HG03159 (cell line): ENCODE measurements around the gene KIF11.
A peak's percentile ranks its signal among the peaks of the same experiment; 100 is the strongest.
"Not testable (repeated sequence)": the region's sequence is repeated elsewhere in the genome, so short reads cannot be mapped to it uniquely, and the experiment has no call there.

Source experiments
- ATAC-seq: cut with Tn5 transposase; IDR thresholded peaks from one replicate; pipeline ENCODE4 v1.9.1; 2021; ENCODE audit warnings: mild to moderate bottlenecking, moderate library complexity; ENCODE audit not compliant: unreplicated experiment

KIF11 gene

DNA sequence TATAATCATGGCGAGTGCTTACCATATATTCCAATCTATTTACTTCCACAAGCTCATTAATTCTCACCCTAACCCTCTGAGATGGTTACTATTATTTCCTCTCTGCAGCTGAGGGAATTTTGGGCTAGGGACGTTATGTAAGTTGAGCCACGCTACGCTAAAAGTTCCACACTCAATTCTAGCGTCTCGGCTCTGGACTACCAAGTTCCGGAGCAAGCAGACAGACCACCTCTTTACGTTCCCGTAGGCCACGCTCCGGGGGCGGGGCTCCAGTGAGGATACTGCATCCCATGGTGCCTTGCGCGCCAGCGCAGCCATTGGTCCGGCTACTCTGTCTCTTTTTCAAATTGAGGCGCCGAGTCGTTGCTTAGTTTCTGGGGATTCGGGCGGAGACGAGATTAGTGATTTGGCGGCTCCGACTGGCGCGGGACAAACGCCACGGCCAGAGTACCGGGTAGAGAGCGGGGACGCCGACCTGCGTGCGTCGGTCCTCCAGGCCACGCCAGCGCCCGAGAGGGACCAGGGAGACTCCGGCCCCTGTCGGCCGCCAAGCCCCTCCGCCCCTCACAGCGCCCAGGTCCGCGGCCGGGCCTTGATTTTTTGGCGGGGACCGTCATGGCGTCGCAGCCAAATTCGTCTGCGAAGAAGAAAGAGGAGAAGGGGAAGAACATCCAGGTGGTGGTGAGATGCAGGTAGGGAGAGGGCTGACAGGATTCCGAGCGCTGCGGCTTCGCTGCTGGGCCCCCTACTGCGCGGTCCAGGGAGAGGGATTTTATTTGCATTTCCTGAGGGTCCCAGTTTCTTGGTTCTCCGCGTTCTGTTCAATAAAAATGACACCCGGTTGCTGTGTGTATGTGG lies at the start of gene KIF11:
TSS of gene KIF11 (plus strand) at position 370 of the 858 bp plus-strand sequence. CDS start at position 616, 246 bp downstream.
- peak; percentile 67 for ATAC-seq

DNA sequence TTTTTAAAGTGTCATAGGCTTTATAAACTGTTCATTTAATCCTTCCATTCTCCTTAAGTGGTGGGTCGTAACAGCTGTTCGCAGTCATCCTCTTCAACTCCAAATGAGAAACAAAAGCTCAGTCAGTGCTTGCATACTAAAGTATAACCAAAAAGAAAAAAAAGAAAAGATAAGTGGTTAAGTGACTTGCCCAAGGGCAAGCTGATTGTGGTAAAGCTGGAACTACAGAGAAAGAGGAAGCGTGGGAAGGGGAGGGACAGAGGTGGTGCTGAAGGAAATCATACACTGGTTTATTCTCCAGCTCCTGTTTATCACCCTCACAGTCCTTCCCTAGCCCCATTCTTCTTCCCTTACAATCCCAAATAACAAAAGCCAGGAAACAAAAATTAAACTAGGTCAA lies 48.6 kb upstream of the KIF11 start:
- ATAC-seq, result no peak

DNA sequence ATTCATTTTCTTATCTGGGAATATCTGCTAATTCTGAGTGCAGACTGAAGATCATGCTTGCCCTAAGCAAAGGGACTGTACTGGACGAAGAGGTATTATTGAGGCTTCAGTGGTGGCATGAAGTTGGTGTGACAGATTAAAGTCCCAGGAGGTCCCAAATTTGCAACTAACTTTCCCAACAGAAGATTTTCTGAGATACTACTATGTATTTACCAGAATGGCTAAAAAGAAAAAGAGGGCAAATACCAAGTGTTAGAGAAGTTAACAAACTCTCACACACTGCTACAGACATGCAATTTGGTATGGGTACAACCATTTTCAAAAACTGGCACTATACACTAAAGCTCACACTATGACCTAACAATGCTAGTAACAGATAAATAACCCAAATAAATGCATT lies 47.4 kb upstream of the KIF11 start:
- no peak for ATAC-seq

DNA sequence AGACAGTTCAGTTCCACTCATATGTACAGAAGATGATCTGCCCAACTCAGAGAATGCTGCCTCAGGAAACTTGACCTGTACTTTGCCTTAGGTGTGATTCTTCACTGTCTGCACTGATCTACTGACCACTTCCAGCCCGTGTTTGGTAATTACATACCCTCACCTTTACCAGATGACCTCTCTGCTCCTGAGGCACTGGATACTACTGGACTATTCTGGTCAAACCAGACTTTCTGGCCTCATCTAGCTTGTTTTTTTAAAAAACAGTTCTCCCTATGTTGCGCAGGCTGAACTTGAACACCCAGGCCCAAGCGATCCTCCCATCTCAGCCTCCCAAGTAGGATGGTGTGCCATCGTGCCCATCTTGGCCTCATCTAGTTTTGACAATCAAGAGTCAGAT lies 45.3 kb upstream of the KIF11 start:
- no peak for ATAC-seq

DNA sequence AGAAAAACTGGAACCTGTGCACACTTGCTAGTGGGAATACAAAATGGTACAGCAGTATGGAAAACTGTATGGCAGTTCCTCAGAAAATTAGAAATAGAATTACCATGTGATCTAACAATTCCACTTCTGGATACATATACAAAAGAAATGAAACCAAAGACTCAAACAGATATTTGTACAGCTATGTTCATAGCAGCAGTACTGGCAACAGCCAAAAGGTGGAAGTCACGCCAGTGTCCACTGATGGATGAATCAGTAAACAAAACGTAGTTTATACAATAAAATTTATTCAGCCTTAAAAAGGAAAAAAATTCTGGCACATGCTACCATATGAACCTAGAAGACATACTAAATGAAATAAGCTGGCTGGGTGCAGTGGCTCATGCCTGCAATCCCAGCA lies 42.0 kb upstream of the KIF11 start:
- ATAC-seq, result no peak

DNA sequence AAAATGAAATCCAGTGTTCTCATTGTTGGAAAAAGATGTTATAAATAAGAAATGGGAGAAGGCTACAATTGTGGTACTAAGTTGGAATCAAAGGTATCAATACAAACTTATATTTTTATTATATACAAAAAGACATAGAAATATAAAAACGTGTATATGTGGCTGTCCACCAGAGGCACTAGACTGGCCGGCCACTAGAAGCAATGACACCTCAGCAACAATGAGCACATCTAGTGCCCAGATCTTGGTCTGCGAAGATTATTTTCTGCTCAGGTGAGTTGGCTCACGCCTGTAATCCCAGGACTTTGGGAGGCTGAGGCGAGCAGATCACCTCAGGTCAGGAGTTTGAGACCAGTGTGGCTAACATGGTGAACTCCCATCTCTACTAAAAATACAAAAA lies 40.6 kb upstream of the KIF11 start:
- ATAC-seq, result no peak

DNA sequence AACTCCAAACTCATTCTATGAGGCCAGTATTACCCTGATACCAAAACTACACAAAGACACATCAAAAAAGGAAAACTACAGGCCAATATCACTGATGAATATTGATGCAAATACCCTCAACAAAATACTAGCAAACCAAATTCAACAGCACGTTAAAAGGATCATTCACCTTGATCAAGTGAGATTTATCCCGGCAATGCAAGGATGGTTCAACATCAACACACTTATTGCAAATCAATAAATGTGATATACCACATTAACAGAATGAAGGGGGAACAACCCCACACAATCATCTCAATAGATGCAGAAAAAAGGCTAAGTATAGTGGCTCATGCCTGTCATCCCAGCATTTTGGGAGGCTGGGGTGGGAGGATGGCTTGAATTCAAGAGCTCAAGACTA lies 39.0 kb upstream of the KIF11 start:
- no peak for ATAC-seq

DNA sequence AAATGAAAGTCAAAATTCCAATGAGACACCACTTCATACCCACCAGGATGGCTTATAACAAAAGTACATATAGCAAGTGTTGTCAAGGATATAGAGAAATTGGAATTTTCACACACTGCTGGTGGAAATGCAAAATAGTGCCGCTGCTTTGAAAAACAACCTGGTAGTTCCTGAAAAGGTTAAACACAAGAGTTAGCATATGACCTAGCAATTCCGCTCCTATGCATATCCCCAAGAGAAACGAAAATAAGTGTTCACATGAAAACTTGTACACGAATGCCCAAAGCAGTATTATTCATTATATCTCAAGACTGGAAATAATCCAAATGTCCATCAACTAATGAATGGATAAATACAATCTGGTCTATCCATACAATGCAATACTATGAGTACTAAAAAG lies 33.9 kb upstream of the KIF11 start:
- no peak for ATAC-seq

DNA sequence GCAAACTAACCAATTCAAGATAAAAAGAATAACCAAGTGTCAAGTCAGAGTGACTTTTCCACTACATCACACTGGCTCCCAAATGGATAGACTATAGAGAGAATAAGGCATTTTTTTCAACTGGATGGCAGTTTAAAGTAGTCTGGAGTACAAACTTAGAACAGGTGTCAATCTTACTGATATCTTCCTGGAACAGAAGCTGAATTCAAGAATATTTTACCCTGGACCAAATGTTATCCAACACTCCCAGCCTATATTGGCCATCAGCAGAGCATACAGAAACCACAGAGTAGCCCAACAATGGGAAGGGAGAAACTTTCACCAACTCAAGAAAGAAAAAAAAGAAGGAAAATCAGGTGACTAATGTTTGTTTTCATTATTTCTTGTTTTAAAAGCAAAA lies 30.5 kb upstream of the KIF11 start:
- ATAC-seq, result no peak

DNA sequence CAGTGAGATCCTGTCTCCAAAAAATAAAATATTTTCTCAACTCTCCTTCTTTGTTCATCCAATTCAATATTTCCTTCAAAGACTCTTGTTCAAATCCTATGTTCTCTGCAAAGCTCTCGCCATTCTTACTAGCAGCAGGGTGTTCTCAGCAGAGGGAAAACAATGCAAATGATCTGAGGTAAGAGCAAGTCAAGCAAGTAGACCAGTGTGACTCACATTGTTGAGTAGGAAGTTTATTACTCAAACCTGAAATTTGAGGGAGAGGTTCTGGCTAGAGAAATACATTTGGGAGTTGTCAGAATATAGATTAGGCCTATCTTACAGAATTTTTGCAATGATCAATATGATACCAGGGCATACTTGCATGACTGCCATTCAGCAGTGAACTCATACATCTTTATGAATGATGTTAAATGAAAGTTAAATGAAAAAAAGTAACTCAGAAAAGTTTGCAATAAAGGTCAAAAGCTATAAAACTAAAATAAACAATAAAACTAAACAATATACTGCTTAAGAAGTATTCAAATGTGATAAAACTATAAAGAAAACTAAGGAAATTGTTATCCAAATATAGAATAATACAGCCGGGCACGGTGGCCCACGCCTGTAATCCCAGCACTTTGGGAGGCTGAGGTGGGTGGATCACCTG lies 24.9 kb upstream of the KIF11 start:
- no peak for ATAC-seq

DNA sequence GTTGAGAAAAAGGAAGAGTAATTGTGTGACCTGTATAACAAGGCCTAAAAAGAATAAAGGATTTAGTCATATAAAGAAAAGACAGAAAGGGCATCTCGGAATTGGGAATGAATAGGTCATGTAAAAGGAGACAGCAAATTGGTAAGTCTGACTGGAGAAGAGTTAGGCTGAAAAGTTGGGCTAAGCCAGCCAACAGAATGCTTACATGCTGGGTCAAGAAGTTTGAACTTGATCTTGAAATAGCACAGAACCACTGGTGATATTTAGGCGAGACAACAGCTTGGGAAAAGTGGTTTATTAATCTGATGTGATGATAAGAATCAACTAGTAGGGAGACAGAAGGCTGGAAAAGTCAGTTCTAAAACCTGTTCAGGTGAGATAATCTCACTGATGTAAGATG lies 23.9 kb upstream of the KIF11 start:
- ATAC-seq, result no peak

DNA sequence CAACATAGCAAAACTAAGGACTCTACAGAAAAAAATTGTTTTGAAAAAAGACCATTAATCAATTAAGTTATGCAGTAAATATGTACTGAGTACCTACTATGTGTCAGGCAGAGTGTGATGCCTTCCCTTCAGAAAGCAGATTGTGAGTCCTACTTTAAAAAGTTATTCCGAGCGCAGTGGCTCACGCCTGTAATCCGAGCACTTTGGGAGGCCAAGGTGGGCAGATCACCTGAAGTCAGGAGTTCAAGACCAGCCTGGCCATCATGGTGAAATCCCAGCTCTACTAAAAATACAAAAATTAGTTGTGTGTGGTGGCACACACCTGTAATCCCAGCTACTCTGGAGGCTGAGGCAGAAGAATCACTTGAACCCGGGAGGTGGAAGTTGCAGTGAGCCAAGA lies 23.3 kb upstream of the KIF11 start:
- not testable (repeated sequence) for ATAC-seq

DNA sequence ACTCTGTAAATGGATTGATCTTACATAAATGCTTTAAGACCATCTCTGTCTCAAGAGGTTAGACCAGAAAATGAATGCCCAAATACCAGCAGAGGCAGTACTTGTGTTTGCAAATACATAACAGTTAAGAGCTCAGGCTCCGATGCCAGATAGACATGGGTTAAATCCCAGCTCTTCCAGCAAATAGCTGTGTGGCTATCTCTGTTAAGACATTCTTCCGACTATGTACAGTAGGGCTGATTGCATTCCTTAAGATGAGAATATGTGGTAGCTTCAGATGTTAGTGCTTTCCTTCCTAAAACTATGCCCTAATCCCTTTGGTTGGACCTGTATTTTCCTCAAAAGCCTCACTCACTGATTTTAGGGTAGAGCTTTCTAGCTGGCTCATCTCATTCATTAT lies 21.3 kb upstream of the KIF11 start:
- no peak for ATAC-seq

DNA sequence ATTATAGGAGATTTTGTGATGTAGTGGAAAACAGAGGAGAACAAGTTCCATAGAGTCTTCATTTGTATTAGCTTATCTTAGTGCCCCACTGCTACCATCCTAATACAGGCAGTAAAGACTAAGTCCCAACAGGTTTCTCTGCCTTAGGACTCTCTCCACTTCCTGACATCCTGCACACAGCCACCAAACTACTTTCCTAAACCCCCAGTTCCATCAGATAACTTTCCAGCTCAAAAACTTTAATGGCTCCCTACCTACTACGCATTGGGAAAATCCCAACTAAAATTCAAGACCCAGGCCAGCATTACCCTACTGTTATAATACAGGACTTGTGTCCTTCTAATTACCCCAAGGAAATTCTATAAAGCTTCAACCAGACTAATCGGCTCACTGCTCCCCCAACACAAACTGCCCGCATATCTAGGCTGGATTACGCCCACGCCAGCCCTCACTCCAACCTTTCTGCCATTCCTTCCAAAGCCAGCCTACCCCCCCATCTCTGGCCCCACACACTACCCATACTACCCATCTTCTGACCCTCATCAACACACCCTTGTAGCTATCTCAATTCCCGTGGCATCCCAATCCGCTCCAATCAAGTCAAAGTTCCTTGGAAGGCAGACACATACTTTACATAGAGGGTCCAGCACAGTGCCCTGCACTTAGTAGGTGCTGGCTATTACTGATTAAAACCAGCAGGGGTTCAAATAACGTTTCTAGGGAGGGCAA lies 20.4 kb upstream of the KIF11 start:
- ATAC-seq, result no peak

DNA sequence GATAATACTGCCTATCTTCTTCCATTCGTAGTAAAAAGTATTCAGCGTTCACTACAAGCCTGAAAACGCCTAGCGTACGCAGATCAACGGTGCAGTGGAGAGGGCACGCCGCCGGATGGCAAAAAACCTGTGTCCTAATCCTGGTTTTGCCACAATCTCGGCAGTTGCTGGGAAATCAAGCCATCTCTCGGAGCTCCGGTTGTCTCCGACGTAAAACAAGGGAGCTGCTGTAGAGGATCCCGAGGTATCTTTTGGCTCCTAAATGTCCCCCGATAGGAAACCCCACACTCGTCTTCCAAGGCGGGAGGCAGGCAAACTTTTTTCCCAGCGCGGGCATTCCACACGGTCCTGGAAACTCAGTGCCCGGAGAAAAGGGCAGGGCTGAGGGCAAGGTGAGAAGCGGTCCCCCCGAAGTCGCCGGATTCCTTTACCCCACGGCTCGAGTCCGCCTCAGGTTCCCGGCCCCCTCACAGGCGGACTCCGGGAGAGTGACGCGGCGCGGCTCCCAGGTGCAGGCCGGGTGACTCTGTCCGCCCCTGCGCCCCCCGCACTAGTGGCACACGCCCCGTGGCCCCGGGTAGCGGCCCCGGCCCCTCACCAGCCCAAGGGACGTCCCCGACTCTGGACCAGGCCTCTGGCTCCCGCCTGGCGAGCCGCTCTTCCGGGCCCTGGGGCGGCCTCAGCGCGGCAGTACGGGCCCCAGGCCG lies 19.7 kb upstream of the KIF11 start:
- ATAC-seq, result no peak

DNA sequence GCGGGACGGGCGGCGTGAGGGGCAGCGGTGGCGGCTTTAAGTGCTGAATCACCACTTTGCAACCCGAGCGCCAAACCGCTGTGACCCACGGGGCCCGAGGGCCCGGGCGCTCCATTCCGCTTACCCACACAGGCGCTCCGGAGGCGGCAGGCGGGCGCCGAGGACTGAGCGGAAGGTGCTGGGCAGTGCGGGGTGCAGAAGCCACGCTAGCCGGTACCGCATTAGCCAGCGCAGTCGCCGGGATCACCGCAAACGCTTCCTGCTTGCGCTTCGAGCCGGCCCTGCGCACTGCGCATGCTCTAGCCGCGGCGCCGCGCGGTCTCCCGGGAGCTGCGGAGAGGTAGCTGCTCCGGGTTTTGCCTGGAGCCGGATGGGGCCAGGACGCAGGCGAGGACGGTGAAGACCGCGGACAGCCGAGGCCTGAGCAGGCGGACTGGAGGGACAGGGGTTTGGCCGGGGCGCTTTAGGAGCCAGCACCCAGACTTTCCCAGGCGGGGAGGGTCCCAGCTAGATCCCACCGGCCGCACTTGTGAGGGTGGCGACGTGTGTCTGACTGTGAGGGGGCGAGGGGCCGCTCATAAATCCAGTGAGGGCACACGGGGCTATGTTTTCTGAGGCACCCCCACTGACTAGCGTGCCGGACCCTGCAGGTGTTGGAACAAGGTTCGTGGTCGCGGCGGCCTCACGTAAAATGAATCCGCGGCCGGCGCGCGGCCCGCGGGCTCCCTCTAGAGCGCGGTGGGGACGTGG lies 19.0 kb upstream of the KIF11 start, which contains the start of gene IDE:
TSS of gene IDE (minus strand) at position 296 of the 750 bp plus-strand sequence. CDS start at position 222, 74 bp downstream.
- ATAC-seq, result peak; percentile 76

DNA sequence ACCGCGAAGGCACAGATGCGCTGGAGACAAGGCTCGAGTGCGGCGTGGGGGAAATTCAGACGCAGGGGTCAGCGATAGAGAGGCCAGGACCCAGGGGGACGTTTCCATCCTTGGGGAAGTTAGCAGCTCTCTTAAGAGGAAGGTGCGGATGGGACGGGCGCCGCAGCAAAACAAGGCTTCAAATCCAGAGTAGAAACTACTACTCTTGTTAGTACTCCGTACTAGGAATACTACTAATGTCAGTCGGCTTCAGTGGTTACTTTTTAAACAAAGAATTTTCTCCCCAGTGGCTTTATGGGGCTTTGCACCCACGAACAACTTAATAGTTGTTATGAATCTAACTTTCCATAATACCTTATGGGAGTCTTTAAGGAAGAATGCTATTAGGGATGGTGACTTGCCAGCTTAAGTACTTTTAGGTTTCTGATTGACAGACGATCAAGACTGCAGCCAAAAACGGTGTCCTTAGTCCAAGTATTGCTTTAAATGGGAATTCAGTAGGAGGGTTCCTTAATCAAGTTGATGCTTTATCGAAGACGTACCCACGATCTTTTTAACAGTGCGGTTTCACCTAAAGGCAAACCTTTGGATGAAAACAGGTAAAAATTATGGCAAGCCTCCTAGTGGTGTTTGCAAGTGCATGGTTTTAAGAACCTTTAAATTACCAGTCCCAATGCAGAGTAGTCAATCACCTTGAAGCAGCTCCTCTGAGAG lies 18.2 kb upstream of the KIF11 start:
- peak; percentile 32 for ATAC-seq

DNA sequence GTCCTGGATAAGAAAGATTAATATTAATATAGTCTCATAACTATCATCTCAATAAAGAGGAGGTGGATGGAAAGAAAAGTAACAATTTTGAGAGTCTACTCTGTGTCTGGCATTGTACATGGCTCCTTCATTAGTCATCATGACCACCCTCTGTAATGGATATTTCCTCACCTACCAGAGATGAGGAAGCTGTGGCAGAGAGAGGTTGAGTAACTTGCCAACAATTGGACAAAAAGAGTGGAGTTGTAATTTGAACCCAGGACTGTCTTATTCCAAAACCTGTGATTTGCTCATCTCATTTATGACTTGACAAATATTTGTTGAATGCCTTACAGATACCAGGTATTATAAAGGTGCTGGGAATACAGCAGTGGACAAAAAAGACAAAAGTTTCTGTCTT lies 17.0 kb upstream of the KIF11 start:
- ATAC-seq, result no peak

DNA sequence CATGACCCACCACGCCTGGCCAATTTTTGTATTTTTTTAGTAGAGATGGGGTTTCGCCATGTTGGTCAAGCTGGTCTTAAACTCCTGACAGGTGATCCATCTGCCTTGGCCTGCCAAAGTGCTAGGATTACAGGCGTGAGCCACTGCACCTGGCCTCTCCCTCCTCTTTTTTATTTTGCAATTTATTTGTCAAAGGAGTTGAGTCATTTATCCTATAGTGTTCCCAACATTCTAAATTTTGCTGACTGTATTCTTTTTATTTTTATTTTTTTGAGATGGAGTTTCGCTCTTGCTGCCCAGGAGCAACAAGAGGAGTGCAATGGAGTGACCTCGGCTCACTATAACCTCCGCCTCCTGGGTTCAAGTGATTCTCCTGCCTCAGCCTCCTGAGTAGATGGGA lies 10.6 kb upstream of the KIF11 start:
- ATAC-seq, result not testable (repeated sequence)
